HL-60 (cell line): Measurements from ENCODE around the gene DZIP1.

Experiments
- DNase-seq, 2 experiments: peaks; one replicate each; pipeline ENCODE4 v3.0.0-alpha.2; 2010 to 2020; ENCODE audit warnings: low read depth in 1 of 2, low spot score in 1 of 2
- H3K27ac ChIP-seq: fragments of 250-450 bp; sonication (Bioruptor Pico); replicated peaks from 2 replicates; pipeline ENCODE4 v1.5.1; 2020; ENCODE audit warnings: mild to moderate bottlenecking, moderate library complexity
- H3K27me3 ChIP-seq: fragments of 250-450 bp; sonication (Bioruptor Pico); 2 replicates; pipeline ENCODE4 v1.5.1; 2021; ENCODE audit warnings: mild to moderate bottlenecking, moderate library complexity; ENCODE audit not compliant: insufficient read depth, poor library complexity, severe bottlenecking
- H3K4me3 ChIP-seq: replicated peaks from 2 replicates; pipeline ENCODE4 v1.5.1; 2011; ENCODE audit warnings: mild to moderate bottlenecking, control low read depth, low read length; ENCODE audit not compliant: insufficient read depth
- CTCF ChIP-seq: IDR thresholded peaks from one replicate; pipeline ENCODE4 v1.5.1; 2011; ENCODE audit warnings: low read length, control low read depth, inconsistent platforms; ENCODE audit not compliant: insufficient read depth
- GABPA ChIP-seq: IDR thresholded peaks from 2 replicates; pipeline ENCODE4 v1.6.1; 2012; ENCODE audit warnings: low read depth
- POLR2AphosphoS5 ChIP-seq: IDR thresholded peaks from 2 replicates; pipeline ENCODE4 v1.6.1; 2012; ENCODE audit warnings: low read depth
- REST ChIP-seq: IDR thresholded peaks from 2 replicates; pipeline ENCODE4 v1.6.1; 2012; ENCODE audit warnings: low read depth; ENCODE audit not compliant: insufficient replicate concordance
- SPI1 ChIP-seq: IDR thresholded peaks from 2 replicates; pipeline ENCODE4 v1.6.1; 2012; ENCODE audit warnings: low read depth, mild to moderate bottlenecking, borderline replicate concordance

DZIP1 gene

GRCh38 chr13:95656386-95657015 lies 12.0 kb upstream of the DZIP1 start:
- TF ChIP-seq POLR2AphosphoS5, result no peak
- TF ChIP-seq CTCF, result no peak
- TF ChIP-seq GABPA, result no peak
- no peak for TF ChIP-seq REST
- TF ChIP-seq SPI1, result no peak
- DNase-seq, result no peak
- H3K4me3 ChIP-seq, result no peak overlapping the region

GRCh38 chr13:95652821-95653220 lies 8.3 kb upstream of the DZIP1 start:
- no peak for TF ChIP-seq SPI1
- TF ChIP-seq CTCF, result no peak
- TF ChIP-seq POLR2AphosphoS5, result no peak
- no peak for TF ChIP-seq REST
- TF ChIP-seq GABPA, result no peak
- no peak overlapping the region for H3K27ac ChIP-seq
- H3K4me3 ChIP-seq, result no peak overlapping the region
- no peak for DNase-seq
- no peaks in the 10 kb centered on the region for H3K27me3 ChIP-seq

More at GRCh38 chr13:95656386-95657015, 12.0 kb upstream of the DZIP1 start:
- no peaks in the 10 kb centered on the region for H3K27me3 ChIP-seq
- no peak overlapping the region for H3K27ac ChIP-seq

GRCh38 chr13:95652244-95652764 lies 7.8 kb upstream of the DZIP1 start:
- no peak overlapping the region for H3K27ac ChIP-seq
- H3K4me3 ChIP-seq, result no peak overlapping the region
- H3K27me3 ChIP-seq, result no peaks in the 10 kb centered on the region
- TF ChIP-seq GABPA, result no peak
- TF ChIP-seq REST, result no peak
- no peak for TF ChIP-seq POLR2AphosphoS5
- no peak for TF ChIP-seq CTCF
- no peak for TF ChIP-seq SPI1
- no peak for DNase-seq
